Activated CD8-positive, alpha-beta T cell treated with anti-CD3 and anti-CD28 coated beads, Interleukin-2, amount 10 ng/mL, durations not matched to agents 7 days and 5 days (primary cell): Measurements from ENCODE around the gene COA3. TPM values are rescaled to one million over a fixed set of nuclear protein-coding genes. Genes with fewer than 3 reads are reported as not detected.

Experiments used
- ATAC-seq: fragments of 150-1000 bp; cut with Tn5 transposase; one replicate; pipeline ENCODE4 v1.10.0; 2021; ENCODE audit warnings: moderate library complexity
- CTCF ChIA-PET: fragments of 350-600 bp; sonication (Branson Sonifier 250); formaldehyde crosslinking; loops from one replicate; lab custom pipeline; 2021; ENCODE audit warnings: antibody characterized with exemption; lab: Charles Lee
- POLR2A ChIA-PET: fragments of 350-600 bp; sonication (Branson Sonifier 250); formaldehyde crosslinking; loops from one replicate; lab custom pipeline; 2021; ENCODE audit warnings: antibody characterized with exemption; lab: Charles Lee
- DNase-seq: peaks from one replicate; pipeline ENCODE4 v3.0.0-alpha.2; 2020
- H3K27ac Mint-ChIP-seq: one replicate; pipeline ENCODE4 v1.8.0; 2021; ENCODE audit warnings: mild to moderate bottlenecking, mixed read lengths
- H3K27me3 Mint-ChIP-seq: one replicate; pipeline ENCODE4 v1.8.0; 2021; ENCODE audit warnings: low read depth, mixed read lengths
- H3K36me3 Mint-ChIP-seq: one replicate; pipeline ENCODE4 v1.8.0; 2021; ENCODE audit warnings: low read depth, mixed read lengths
- H3K4me1 Mint-ChIP-seq: one replicate; pipeline ENCODE4 v1.8.0; 2021; ENCODE audit warnings: low read depth, mixed read lengths
- H3K4me3 Mint-ChIP-seq: one replicate; pipeline ENCODE4 v1.8.0; 2021; ENCODE audit warnings: mild to moderate bottlenecking, mixed read lengths
- H3K9me3 Mint-ChIP-seq: one replicate; pipeline ENCODE4 v1.8.0; 2022; ENCODE audit warnings: mixed read lengths; ENCODE audit not compliant: insufficient read depth
- total RNA-seq, 2 experiments: library from RNA; stranded (reverse); gene quantifications; one replicate each; pipeline ENCODE4 v1.2.3, GENCODE V29; 2021

COA3 gene
- total RNA-seq, 2 experiments from 2014 or later: 41.4 to 41.5 TPM

GRCh38 chr17:42792545-42792944 lies 6.0 kb downstream of the COA3 start:
- POLR2A ChIA-PET: no interaction called here
- no peak for ATAC-seq

DNA sequence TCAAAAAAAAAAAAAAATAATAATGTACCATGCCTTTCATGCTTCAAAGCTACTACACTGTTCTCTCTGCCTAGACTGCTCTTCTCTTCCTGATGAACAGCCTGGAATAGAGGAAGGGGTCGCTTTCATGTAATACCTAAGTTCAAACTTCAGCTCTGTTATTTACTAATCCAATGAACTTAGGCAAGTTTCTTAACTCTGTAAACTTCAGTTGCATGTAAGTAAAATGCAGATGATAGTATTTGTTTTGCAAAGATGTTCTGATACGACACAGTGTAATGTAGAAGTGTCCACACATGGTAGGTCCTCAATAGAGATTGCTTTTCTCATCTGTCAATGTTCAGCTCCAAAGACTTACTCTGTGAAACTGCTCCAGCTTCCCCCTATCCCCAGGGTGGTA lies 6.6 kb downstream of the COA3 start:
- H3K27ac Mint-ChIP-seq: no peak overlapping the region
- ChIA-PET CTCF (interaction anchor here (1.1 to 1.3 kb wide), 2 partner anchors 28 kb away, joined by 4 read pairs; no protein-coding TSS in a partner anchor), POLR2A (no interaction called here)
- ATAC-seq (no peak), DNase-seq (no peak)
- peaks cover 20% of the 10 kb centered on the region for H3K27me3 Mint-ChIP-seq
- H3K4me3 Mint-ChIP-seq: no peak overlapping the region
- H3K36me3 Mint-ChIP-seq: peaks cover 9% of the 10 kb centered on the region
- no peaks in the 10 kb centered on the region for H3K9me3 Mint-ChIP-seq
- H3K4me1 Mint-ChIP-seq: peaks cover 2% of the 10 kb centered on the region

More at GRCh38 chr17:42792545-42792944, 6.0 kb downstream of the COA3 start:
- Mint-ChIP-seq H3K4me1 (peaks cover 7% of the 10 kb centered on the region), H3K36me3 (peaks cover 9% of the 10 kb centered on the region), H3K4me3 (no peak overlapping the region), H3K9me3 (no peaks in the 10 kb centered on the region), H3K27me3 (peaks cover 15% of the 10 kb centered on the region), H3K27ac (no peak overlapping the region)
- CTCF ChIA-PET: interaction anchor here (1.3 kb wide), 1 partner anchor 28 kb away, joined by 4 read pairs; no protein-coding TSS in a partner anchor
- DNase-seq: no peak

DNA sequence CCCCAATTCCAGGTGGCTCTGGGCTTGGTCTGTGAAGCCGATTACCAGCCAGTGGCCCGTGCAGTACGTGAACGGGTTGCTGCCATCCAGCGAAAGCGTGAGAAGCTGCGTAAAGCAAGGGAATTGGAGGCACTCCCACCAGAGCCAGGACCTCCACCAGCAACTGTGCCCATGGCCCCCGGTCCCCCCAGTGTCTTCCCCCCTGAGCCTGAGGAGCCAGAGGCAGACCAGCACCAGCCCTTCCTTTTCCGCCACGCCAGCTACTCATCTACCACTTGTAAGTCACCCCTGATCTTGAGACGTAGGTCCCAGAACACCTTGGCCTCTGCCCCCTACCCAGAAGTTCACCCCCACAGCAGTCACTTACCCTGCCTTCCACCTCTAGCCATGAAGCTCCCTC lies 11.2 kb downstream of the COA3 start:
- ChIA-PET CTCF (interaction anchor here (1.0 to 1.5 kb wide), 2 partner anchors 10 to 209 kb away, joined by 3 to 4 read pairs; no protein-coding TSS in a partner anchor), POLR2A (no interaction called here)

GRCh38 chr17:42784811-42785592 lies 13.5 kb downstream of the COA3 start:
- no peak for ATAC-seq
- no peak overlapping the region for H3K4me3 Mint-ChIP-seq
- H3K27ac Mint-ChIP-seq: no peak overlapping the region
- POLR2A ChIA-PET: interaction anchor here (1.5 kb wide), 1 partner anchor 14 kb away, joined by 3 read pairs; the partner anchor contains the start of genes CNTD1 and COA3
- H3K36me3 Mint-ChIP-seq: no peaks in the 10 kb centered on the region
- peaks cover 65% of the 10 kb centered on the region for H3K27me3 Mint-ChIP-seq
- H3K9me3 Mint-ChIP-seq: no peaks in the 10 kb centered on the region
- H3K4me1 Mint-ChIP-seq: no peaks in the 10 kb centered on the region
- DNase-seq: no peak
- CTCF ChIA-PET: interaction anchor here (1.2 kb wide), 1 partner anchor 21 kb away, joined by 6 read pairs; no protein-coding TSS in a partner anchor

More for the DNA sequence above, 11.2 kb downstream of the COA3 start:
- Mint-ChIP-seq H3K4me3 (no peak overlapping the region), H3K4me1 (no peaks in the 10 kb centered on the region), H3K27ac (no peak overlapping the region), H3K27me3 (peaks cover 59% of the 10 kb centered on the region), H3K36me3 (no peaks in the 10 kb centered on the region), H3K9me3 (no peaks in the 10 kb centered on the region)
- ATAC-seq: no peak
- no peak for DNase-seq

DNA sequence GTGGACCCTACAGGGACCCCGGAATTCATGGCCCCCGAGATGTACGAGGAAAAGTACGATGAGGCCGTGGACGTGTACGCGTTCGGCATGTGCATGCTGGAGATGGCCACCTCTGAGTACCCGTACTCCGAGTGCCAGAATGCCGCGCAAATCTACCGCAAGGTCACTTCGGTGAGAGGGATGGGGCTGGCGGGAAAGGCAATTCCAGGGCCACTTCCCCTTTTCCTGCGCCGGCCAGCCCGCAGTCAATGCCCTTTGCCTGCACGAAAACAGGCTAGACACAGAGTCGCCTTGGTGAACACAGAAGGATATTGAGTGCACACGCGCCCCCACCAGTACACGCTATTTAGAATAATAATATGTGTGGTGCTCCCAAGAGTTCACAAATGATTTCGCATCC lies 14.1 kb downstream of the COA3 start:
- Mint-ChIP-seq H3K36me3 (peaks cover 5% of the 10 kb centered on the region), H3K27me3 (peaks cover 63% of the 10 kb centered on the region), H3K27ac (no peak overlapping the region), H3K4me3 (no peak overlapping the region), H3K9me3 (no peaks in the 10 kb centered on the region), H3K4me1 (peaks cover 4% of the 10 kb centered on the region)
- no peak for ATAC-seq
- DNase-seq: no peak
- CTCF ChIA-PET: no interaction called here
- POLR2A ChIA-PET: interaction anchor here (1.1 to 1.5 kb wide), 2 partner anchors 14 to 49 kb away, joined by 3 read pairs; partner anchors contain the start of genes CNTD1 and COA3

GRCh38 chr17:42783791-42784138 lies 14.7 kb downstream of the COA3 start:
- Mint-ChIP-seq H3K27ac (no peak overlapping the region), H3K4me3 (no peak overlapping the region), H3K36me3 (peaks cover 10% of the 10 kb centered on the region), H3K27me3 (peaks cover 60% of the 10 kb centered on the region), H3K9me3 (no peaks in the 10 kb centered on the region), H3K4me1 (peaks cover 7% of the 10 kb centered on the region)
- POLR2A ChIA-PET: interaction anchor here (1.1 kb wide), 1 partner anchor 50 kb away, joined by 3 read pairs; no protein-coding TSS in a partner anchor
- DNase-seq (no peak), ATAC-seq (no peak)
- CTCF ChIA-PET: no interaction called here

GRCh38 chr17:42783062-42783790 lies 15.3 kb downstream of the COA3 start:
- ChIA-PET POLR2A (interaction anchor here (1.1 kb wide), 1 partner anchor 50 kb away, joined by 3 read pairs; no protein-coding TSS in a partner anchor), CTCF (no interaction called here)
- H3K4me3 Mint-ChIP-seq: no peak overlapping the region
- DNase-seq: no peak
- H3K27ac Mint-ChIP-seq: no peak overlapping the region
- ATAC-seq: no peak
- peaks cover 15% of the 10 kb centered on the region for H3K36me3 Mint-ChIP-seq
- no peaks in the 10 kb centered on the region for H3K9me3 Mint-ChIP-seq
- H3K4me1 Mint-ChIP-seq: peaks cover 7% of the 10 kb centered on the region
- peaks cover 60% of the 10 kb centered on the region for H3K27me3 Mint-ChIP-seq

DNA sequence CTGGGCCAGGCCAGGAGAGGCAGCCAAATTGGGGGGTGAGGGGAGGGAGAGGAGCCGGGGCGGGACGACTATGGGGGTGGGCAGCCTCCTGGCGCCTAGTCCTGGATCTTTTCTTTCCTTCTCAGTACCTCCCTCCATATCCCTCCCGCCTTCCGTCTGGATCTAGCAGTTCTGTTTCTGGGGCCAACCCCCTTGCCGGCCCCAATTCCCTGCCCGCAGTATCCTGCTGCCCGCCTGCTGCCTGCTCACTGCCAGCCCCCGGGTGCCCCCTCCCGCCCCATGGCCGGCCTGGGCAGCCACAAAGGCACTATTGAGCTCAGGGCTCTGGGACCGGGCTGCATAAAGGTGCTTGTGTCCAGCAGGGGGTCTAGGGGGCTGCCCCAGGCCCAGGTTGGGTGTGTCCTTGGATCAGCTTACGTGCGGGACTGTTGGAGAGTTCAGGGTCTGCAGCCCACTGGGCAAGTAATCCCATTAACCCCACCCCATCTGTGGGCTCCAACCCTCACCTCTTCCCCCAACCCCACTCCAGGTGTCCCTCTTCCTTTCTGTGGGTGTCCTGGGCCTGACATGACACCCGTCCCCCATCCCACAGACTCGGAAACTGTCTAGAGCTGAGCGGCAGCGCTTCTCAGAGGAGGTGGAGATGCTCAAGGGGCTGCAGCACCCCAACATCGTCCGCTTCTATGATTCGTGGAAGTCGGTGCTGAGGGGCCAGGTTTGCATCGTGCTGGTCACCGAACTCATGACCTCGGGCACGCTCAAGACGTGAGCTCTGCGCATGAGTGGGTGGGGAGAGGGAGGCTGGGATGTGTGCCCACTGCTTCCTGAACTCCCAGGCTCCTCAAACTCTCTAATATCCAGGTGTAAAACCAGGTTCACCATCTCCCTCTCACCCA lies 16.1 kb downstream of the COA3 start:
- H3K9me3 Mint-ChIP-seq: no peaks in the 10 kb centered on the region
- POLR2A ChIA-PET: interaction anchor here (1.3 kb wide), 1 partner anchor 9 kb away, joined by 6 read pairs; the partner anchor contains the start of gene VPS25
- ATAC-seq: no peak

GRCh38 chr17:42781639-42782165 lies 16.8 kb downstream of the COA3 start:
- no peak overlapping the region for H3K27ac Mint-ChIP-seq
- H3K9me3 Mint-ChIP-seq: no peaks in the 10 kb centered on the region
- DNase-seq (no peak), ATAC-seq (no peak)
- H3K27me3 Mint-ChIP-seq: peaks cover 48% of the 10 kb centered on the region
- POLR2A ChIA-PET: interaction anchor here (0.5 to 1.3 kb wide), 2 partner anchors 9 to 169 kb away, joined by 3 to 6 read pairs; partner anchors contain the start of gene VPS25
- peaks cover 21% of the 10 kb centered on the region for H3K36me3 Mint-ChIP-seq
- CTCF ChIA-PET: interaction anchor here (1.6 to 2.2 kb wide), 2 partner anchors 18 to 101 kb away, joined by 3 to 9 read pairs; no protein-coding TSS in a partner anchor
- peaks cover 7% of the 10 kb centered on the region for H3K4me1 Mint-ChIP-seq
- H3K4me3 Mint-ChIP-seq: no peak overlapping the region

More for the DNA sequence above, 16.1 kb downstream of the COA3 start:
- H3K36me3 Mint-ChIP-seq: peaks cover 21% of the 10 kb centered on the region
- H3K27me3 Mint-ChIP-seq: peaks cover 54% of the 10 kb centered on the region
- peaks cover 7% of the 10 kb centered on the region for H3K4me1 Mint-ChIP-seq
- no peak overlapping the region for H3K27ac Mint-ChIP-seq
- CTCF ChIA-PET: no interaction called here
- DNase-seq: no peak
- no peak overlapping the region for H3K4me3 Mint-ChIP-seq

GRCh38 chr17:42780851-42781638 lies 17.5 kb downstream of the COA3 start:
- DNase-seq (no peak), ATAC-seq (peak; percentile 13)
- Mint-ChIP-seq H3K4me1 (peaks cover 7% of the 10 kb centered on the region), H3K36me3 (peaks cover 22% of the 10 kb centered on the region), H3K27me3 (peaks cover 46% of the 10 kb centered on the region), H3K4me3 (no peak overlapping the region), H3K27ac (no peak overlapping the region), H3K9me3 (no peaks in the 10 kb centered on the region)
- ChIA-PET POLR2A (interaction anchor here (0.5 to 1.3 kb wide), 3 partner anchors 8 to 171 kb away, joined by 3 to 6 read pairs (median 3); partner anchors contain the start of genes TUBG1 and VPS25), CTCF (interaction anchor here (1.6 to 2.2 kb wide), 2 partner anchors 18 to 100 kb away, joined by 3 to 9 read pairs; no protein-coding TSS in a partner anchor)
